HCT116 (cell line): ENCODE measurements around the gene SH2D6. TPM values are rescaled to one million over a fixed set of nuclear protein-coding genes. Genes with fewer than 3 reads are reported as not detected.

Source experiments
- ATAC-seq: fragments of 200-7000 bp; cut with Tn5 transposase; 2 replicates; pipeline ENCODE4 v1.9.1; 2020; ENCODE audit warnings: mild to moderate bottlenecking, moderate library complexity
- BruUV-seq: library from RNA; stranded (reverse); fragments of 400-500 nt; replicated peaks from 2 replicates; lab custom pipeline; 2021; lab: Mats Ljungman, UMichigan
- CTCF ChIA-PET: fragments of 300-600 bp; sonication (Branson Sonifier 250); formaldehyde crosslinking; loops from one replicate; lab custom pipeline; 2021; ENCODE audit warnings: antibody characterized with exemption; lab: Charles Lee
- POLR2A ChIA-PET: fragments of 300-600, 350-600 bp; sonication (Branson Sonifier 250); formaldehyde crosslinking; loops from one replicate; lab custom pipeline; 2021; ENCODE audit warnings: antibody characterized with exemption; lab: Charles Lee
- RAD21 ChIA-PET, 2 experiments: fragments of 300-600 bp; sonication (Branson Sonifier 250); formaldehyde crosslinking; loops; one replicate each; lab custom pipeline; 2023; ENCODE audit warnings: low total read pairs in 2 of 2; ENCODE audit not compliant: uncharacterized antibody in 2 of 2, unreplicated experiment in 2 of 2, low non-redundant PET in 1 of 2; lab: Charles Lee
- DNase-seq: peaks from one replicate; pipeline ENCODE4 v3.0.0-alpha.2; 2010; ENCODE audit warnings: low read depth, low spot score
- H2AFZ ChIP-seq: fragments of 200-600 bp; shearing (Covaris generic), sonication (generic); 2 replicates; pipeline ENCODE4 v1.6.1; 2017; ENCODE audit warnings: low read depth, mixed run types, mixed read lengths, antibody characterized with exemption, low read length; ENCODE audit not compliant: poor library complexity, severe bottlenecking
- H3K27ac ChIP-seq: 2 replicates; pipeline ENCODE4 v1.5.1; 2012; ENCODE audit warnings: low read depth, low read length
- H3K27me3 ChIP-seq: fragments of 200-600 bp; sonication (generic); 2 replicates; pipeline ENCODE4 v1.6.1; 2016; ENCODE audit warnings: mixed run types, low read length, mixed read lengths; ENCODE audit not compliant: insufficient read depth
- H3K36me3 ChIP-seq, 2 experiments: fragments of 200-500 bp in 1 of 2; fragments of 200-600 bp in 1 of 2; sonication (Bioruptor generic) in 1 of 2; sonication (generic) in 1 of 2; 2 replicates each; pipeline versions ENCODE4 v1.5.1 to v1.6.1; 2014 to 2016; ENCODE audit warnings: low read length in 2 of 2, inconsistent platforms in 1 of 2, mixed read lengths in 1 of 2, mixed run types in 1 of 2; ENCODE audit not compliant: insufficient read depth in 2 of 2, control insufficient read depth in 1 of 2
- H3K4me1 ChIP-seq, 2 experiments: fragments of 200-600 bp in 1 of 2; sonication (generic) in 1 of 2; 2 replicates each; pipeline versions ENCODE4 v1.5.1 to v1.6.1; 2012 to 2017; ENCODE audit warnings: low read length in 2 of 2, inconsistent platforms in 1 of 2, mild to moderate bottlenecking in 1 of 2, mixed read lengths in 1 of 2, mixed run types in 1 of 2, moderate library complexity in 1 of 2; ENCODE audit not compliant: insufficient read depth in 2 of 2, control insufficient read depth in 1 of 2
- H3K4me2 ChIP-seq: fragments of 200-600 bp; sonication (generic); 2 replicates; pipeline ENCODE4 v1.6.1; 2017; ENCODE audit warnings: mixed run types, low read length, mixed read lengths
- H3K4me3 ChIP-seq, 2 experiments: fragments of 200-600 bp in 1 of 2; sonication (generic) in 1 of 2; replicated peaks in 1 of 2; 2 replicates each; pipeline ENCODE4 v1.5.1; 2011 to 2016; ENCODE audit warnings: low read length in 2 of 2, control low read depth in 1 of 2, low read depth in 1 of 2, mild to moderate bottlenecking in 1 of 2, mixed read lengths in 1 of 2, mixed run types in 1 of 2
- H3K79me2 ChIP-seq: fragments of 200-600 bp; sonication (generic); 2 replicates; pipeline ENCODE4 v1.6.1; 2017; ENCODE audit warnings: mild to moderate bottlenecking, mixed run types, low read length, moderate library complexity, mixed read lengths; ENCODE audit not compliant: insufficient read depth
- H3K9ac ChIP-seq: fragments of 200-600 bp; sonication (generic); 2 replicates; pipeline ENCODE4 v1.6.1; 2016; ENCODE audit warnings: low read length, mixed read lengths
- H3K9me2 ChIP-seq: fragments of 200-600 bp; sonication (generic), shearing (Covaris generic); 2 replicates; pipeline ENCODE4 v1.6.1; 2017; ENCODE audit warnings: mixed run types, mild to moderate bottlenecking, moderate library complexity; ENCODE audit not compliant: insufficient read depth
- H3K9me3 ChIP-seq, 2 experiments: fragments of 200-500 bp in 1 of 2; fragments of 200-600 bp in 1 of 2; sonication (Bioruptor generic) in 1 of 2; sonication (generic) in 1 of 2; 2 replicates each; pipeline ENCODE4 v1.6.1; 2014 to 2017; ENCODE audit warnings: low read length in 2 of 2, mixed read lengths in 2 of 2, inconsistent platforms in 1 of 2, low read depth in 1 of 2, mild to moderate bottlenecking in 1 of 2, mixed run types in 1 of 2, moderate library complexity in 1 of 2; ENCODE audit not compliant: control insufficient read depth in 1 of 2, insufficient read depth in 1 of 2
- H4K20me1 ChIP-seq: fragments of 200-600 bp; sonication (generic), shearing (Covaris generic); 2 replicates; pipeline ENCODE4 v1.6.1; 2017; ENCODE audit warnings: mixed run types, mild to moderate bottlenecking, moderate library complexity; ENCODE audit not compliant: insufficient read depth
- CBX3 ChIP-seq: IDR thresholded peaks from 2 replicates; pipeline ENCODE4 v1.6.1; 2012; ENCODE audit warnings: low read depth
- ELF1 ChIP-seq: IDR thresholded peaks from 2 replicates; pipeline ENCODE4 v1.6.1; 2012; ENCODE audit warnings: low read depth, borderline replicate concordance
- EZH2phosphoT487 ChIP-seq: fragments of 200-600 bp; IDR thresholded peaks from 2 replicates; pipeline ENCODE4 v1.6.1; 2018; ENCODE audit warnings: antibody characterized with exemption, borderline replicate concordance
- POLR2A ChIP-seq: IDR thresholded peaks from 2 replicates; pipeline ENCODE4 v1.7.0; 2011; ENCODE audit warnings: borderline replicate concordance; ENCODE audit not compliant: insufficient read depth, insufficient read length; ENCODE audit errors: extremely low read depth
- POLR2AphosphoS5 ChIP-seq: IDR thresholded peaks from 2 replicates; pipeline ENCODE4 v1.6.1; 2011; ENCODE audit warnings: mild to moderate bottlenecking, low read depth, low read length, moderate library complexity
- RAD21 ChIP-seq: IDR thresholded peaks from 2 replicates; pipeline ENCODE4 v1.6.1; 2012; ENCODE audit warnings: low read depth, mild to moderate bottlenecking
- SIN3A ChIP-seq: IDR thresholded peaks from 2 replicates; pipeline ENCODE4 v1.6.1; 2012; ENCODE audit warnings: low read depth
- ZFX ChIP-seq: fragments of 450-650 bp; IDR thresholded peaks from 2 replicates; pipeline ENCODE4 v1.6.1; 2017
- ZNF274 ChIP-seq: fragments of 200-500 bp; sonication (Bioruptor generic); IDR thresholded peaks from 2 replicates; pipeline ENCODE4 v1.6.1; 2014; ENCODE audit warnings: mild to moderate bottlenecking, low read depth, low read length, inconsistent platforms
- intact Hi-C: fragments of 100-400 bp; cut with micrococcal nuclease; formaldehyde crosslinking; loops from 2 replicates; pipeline ENCODE4 v1.10.0; 2022
- total RNA-seq: library from RNA; stranded (reverse); gene quantifications from one replicate; pipeline ENCODE4 v1.2.1, GENCODE V29; 2021; ENCODE audit not compliant: unreplicated experiment
- TF ChIP-seq, protein P1 (sequence below), 3 experiments: fragments of 200-600 bp in 1 of 3; sonication (generic) in 1 of 3; IDR thresholded peaks in 2 of 3; conservative IDR thresholded peaks in 1 of 3; 2 replicates each; pipeline ENCODE4 v1.5.1; 2012 to 2017; ENCODE audit warnings: low read depth in 2 of 3, low read length in 2 of 3, antibody characterized with exemption in 1 of 3, borderline replicate concordance in 1 of 3, control low read depth in 1 of 3, mild to moderate bottlenecking in 1 of 3, mixed read lengths in 1 of 3, mixed run types in 1 of 3, moderate library complexity in 1 of 3; ENCODE audit not compliant: insufficient read depth in 1 of 3
- TF ChIP-seq, protein P2 (sequence below): IDR thresholded peaks from 2 replicates; pipeline ENCODE4 v1.6.1; 2012; ENCODE audit warnings: low read depth

Gene SH2D6
- total RNA-seq, 1 experiment from 2014 or later = 2.7 TPM

DNA sequence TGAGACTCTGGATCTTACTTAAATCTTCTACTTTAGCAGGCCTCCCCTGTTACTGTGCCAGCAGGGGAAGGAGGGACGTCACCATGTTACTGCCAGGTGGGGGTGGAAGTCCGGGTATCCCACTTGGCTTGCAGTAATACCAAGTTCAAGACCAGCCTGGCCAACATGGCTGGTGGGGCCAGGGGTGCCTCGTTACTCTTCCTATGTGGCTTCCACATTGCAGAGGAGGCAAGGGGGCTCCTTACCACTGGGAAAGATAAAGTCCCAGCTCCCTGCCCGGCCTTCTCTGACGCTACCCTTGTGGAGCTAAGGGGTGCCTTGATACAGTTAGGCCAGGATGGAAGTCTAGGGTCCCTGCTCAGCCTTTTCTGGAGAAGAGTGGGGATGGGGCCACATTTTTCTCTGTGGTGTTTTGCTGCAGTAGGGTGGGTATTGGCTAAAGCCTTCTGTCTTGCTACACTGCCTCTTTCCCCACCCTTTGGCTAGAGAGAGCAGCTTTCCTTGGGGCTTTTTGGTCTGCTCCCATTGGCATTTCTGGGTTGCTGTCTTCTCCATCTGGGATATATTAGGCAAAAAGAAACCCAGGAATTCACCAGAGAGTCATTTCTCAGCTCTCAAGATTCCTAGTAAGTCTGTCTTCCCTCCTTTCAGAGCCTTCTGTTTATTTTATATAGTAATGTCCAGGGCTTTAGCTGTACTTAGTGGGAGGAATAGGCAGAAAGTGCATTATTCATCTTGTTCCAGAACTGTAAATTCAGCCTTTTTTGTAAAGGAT, 42.0 kb upstream of the SH2D6 start (continued):
- TF ChIP-seq, protein P1, sequence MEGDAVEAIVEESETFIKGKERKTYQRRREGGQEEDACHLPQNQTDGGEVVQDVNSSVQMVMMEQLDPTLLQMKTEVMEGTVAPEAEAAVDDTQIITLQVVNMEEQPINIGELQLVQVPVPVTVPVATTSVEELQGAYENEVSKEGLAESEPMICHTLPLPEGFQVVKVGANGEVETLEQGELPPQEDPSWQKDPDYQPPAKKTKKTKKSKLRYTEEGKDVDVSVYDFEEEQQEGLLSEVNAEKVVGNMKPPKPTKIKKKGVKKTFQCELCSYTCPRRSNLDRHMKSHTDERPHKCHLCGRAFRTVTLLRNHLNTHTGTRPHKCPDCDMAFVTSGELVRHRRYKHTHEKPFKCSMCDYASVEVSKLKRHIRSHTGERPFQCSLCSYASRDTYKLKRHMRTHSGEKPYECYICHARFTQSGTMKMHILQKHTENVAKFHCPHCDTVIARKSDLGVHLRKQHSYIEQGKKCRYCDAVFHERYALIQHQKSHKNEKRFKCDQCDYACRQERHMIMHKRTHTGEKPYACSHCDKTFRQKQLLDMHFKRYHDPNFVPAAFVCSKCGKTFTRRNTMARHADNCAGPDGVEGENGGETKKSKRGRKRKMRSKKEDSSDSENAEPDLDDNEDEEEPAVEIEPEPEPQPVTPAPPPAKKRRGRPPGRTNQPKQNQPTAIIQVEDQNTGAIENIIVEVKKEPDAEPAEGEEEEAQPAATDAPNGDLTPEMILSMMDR (IDR thresholded peaks at IDR 0.05 in 2 of 3, conservative IDR thresholded peaks at IDR 0.05 in 1 of 3; ENCODE audit: borderline replicate concordance in 1 of 3, insufficient read depth in 1 of 3, low read depth in 2 of 3, low read length in 2 of 3) = no peak
- no peak for TF ChIP-seq POLR2AphosphoS5
- TF ChIP-seq CBX3 = no peak
- TF ChIP-seq SIN3A = no peak
- TF ChIP-seq ZNF274 = no peak
- TF ChIP-seq, protein P2, sequence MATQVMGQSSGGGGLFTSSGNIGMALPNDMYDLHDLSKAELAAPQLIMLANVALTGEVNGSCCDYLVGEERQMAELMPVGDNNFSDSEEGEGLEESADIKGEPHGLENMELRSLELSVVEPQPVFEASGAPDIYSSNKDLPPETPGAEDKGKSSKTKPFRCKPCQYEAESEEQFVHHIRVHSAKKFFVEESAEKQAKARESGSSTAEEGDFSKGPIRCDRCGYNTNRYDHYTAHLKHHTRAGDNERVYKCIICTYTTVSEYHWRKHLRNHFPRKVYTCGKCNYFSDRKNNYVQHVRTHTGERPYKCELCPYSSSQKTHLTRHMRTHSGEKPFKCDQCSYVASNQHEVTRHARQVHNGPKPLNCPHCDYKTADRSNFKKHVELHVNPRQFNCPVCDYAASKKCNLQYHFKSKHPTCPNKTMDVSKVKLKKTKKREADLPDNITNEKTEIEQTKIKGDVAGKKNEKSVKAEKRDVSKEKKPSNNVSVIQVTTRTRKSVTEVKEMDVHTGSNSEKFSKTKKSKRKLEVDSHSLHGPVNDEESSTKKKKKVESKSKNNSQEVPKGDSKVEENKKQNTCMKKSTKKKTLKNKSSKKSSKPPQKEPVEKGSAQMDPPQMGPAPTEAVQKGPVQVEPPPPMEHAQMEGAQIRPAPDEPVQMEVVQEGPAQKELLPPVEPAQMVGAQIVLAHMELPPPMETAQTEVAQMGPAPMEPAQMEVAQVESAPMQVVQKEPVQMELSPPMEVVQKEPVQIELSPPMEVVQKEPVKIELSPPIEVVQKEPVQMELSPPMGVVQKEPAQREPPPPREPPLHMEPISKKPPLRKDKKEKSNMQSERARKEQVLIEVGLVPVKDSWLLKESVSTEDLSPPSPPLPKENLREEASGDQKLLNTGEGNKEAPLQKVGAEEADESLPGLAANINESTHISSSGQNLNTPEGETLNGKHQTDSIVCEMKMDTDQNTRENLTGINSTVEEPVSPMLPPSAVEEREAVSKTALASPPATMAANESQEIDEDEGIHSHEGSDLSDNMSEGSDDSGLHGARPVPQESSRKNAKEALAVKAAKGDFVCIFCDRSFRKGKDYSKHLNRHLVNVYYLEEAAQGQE = no peak

DNA sequence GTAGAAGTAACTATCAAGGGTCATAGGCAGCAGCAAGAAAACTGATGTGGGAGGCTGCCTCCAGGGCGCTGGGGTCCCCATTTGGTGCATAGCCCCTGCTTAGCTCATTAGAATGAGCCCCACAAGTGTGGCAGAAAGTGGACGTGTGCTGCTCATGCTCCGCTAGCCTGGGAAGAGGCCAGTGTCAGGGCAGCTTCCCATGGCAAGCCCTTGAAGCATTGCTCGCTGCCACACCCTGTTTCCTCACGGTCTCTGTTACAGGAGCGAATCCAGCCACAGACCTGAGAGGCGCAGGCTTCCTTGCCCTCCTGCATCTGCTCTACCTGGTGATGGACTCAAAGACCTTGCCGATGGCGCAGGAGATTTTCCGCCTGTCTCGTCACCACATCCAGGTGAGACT, 41.4 kb upstream of the SH2D6 start:
- Histone ChIP-seq H3K9me3 (no peaks in the 10 kb centered on the region), H3K27ac (no peak overlapping the region), H3K36me3 (no peaks in the 10 kb centered on the region), H3K9ac (no peak overlapping the region), H3K27me3 (no peaks in the 10 kb centered on the region), H3K4me2 (no peak overlapping the region), H3K4me1 (no peaks in the 10 kb centered on the region), H2AFZ (no peak overlapping the region), H3K4me3 (no peak overlapping the region), H3K79me2 (no peaks in the 10 kb centered on the region), H4K20me1 (no peaks in the 10 kb centered on the region), H3K9me2 (no peaks in the 10 kb centered on the region)
- CTCF ChIA-PET = no interaction called here
- no peak for DNase-seq
- BruUV-seq = no TSS peak
- RAD21 ChIA-PET = no interaction called here
- POLR2A ChIA-PET = no interaction called here
- intact Hi-C loops = no loop called here
- TF ChIP-seq ZNF274 = no peak
- no peak for TF ChIP-seq EZH2phosphoT487
- TF ChIP-seq RAD21 = no peak
- TF ChIP-seq ZFX = no peak
- TF ChIP-seq ELF1 = no peak
- no peak for TF ChIP-seq POLR2A
- no peak for ATAC-seq
